OCI-LY3 (cell line): Measurements from ENCODE around the gene SNPH.

ENCODE experiments used
- EZH2phosphoT487 ChIP-seq: fragments of 200-600 bp; shearing (Covaris generic); IDR thresholded peaks from 2 replicates; pipeline ENCODE4 v1.6.1; 2018; ENCODE audit warnings: antibody characterized with exemption, mixed run types, low read depth
- TF ChIP-seq, protein P1 (sequence below): fragments of 200-600, 300-600 bp; sonication (generic); IDR thresholded peaks from 2 replicates; pipeline ENCODE4 v1.5.1; 2014; ENCODE audit warnings: antibody characterized with exemption, low read length, low read depth

DNA sequence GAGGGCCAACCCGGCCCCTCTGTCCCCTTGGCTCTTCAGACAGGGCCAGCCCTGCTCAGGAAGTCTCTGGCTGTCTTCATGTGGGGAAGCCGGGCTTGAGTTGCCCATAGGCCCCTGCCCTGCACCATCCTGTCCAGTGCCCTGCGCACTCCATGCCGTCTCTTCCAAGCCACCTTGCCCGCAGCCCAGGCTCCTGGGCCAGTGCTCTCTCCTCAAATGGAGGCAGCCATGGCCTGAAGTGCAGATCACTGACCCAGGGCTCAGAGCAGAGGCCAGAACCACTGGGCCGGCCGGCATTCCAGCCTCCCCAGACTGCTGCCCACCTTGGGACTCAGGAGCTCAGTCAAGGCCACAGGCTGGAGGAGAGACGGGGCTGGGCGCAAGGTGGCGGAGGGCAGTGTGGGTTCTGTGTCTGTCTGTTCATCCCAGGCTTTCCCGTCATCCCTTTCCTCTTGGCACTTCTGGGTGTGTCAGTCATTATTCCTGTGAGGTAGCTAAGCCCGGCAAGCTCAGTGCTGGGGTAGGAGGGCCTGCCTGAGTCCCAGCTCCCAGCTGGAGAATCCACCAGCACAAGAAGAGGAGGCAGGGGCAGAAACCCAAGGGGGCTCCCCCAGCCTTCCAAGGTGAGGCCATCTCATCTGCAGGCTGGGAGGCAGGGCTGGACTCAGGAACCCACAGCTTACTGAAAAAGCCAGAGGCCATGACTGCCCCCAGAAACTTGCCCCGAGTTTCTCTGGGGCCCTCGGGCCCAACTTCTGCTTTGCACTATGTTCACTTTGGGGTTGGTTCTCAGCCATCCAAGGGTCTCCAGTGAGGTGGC, 40.4 kb downstream of the SNPH start:
- TF ChIP-seq, protein P1, sequence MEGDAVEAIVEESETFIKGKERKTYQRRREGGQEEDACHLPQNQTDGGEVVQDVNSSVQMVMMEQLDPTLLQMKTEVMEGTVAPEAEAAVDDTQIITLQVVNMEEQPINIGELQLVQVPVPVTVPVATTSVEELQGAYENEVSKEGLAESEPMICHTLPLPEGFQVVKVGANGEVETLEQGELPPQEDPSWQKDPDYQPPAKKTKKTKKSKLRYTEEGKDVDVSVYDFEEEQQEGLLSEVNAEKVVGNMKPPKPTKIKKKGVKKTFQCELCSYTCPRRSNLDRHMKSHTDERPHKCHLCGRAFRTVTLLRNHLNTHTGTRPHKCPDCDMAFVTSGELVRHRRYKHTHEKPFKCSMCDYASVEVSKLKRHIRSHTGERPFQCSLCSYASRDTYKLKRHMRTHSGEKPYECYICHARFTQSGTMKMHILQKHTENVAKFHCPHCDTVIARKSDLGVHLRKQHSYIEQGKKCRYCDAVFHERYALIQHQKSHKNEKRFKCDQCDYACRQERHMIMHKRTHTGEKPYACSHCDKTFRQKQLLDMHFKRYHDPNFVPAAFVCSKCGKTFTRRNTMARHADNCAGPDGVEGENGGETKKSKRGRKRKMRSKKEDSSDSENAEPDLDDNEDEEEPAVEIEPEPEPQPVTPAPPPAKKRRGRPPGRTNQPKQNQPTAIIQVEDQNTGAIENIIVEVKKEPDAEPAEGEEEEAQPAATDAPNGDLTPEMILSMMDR = no peak
- no peak for TF ChIP-seq EZH2phosphoT487
